ENCODE results near the gene ULK2. TPM values are rescaled to one million over a fixed set of nuclear protein-coding genes. Genes with fewer than 3 reads are reported as not detected.
A peak's percentile ranks its signal among the peaks of the same experiment; 100 is the strongest.

The ULK2 gene
- total and polyA plus RNA-seq, 4 experiments from 2014 or later, result 5.2 to 14.5 (median 11.6) TPM

GRCh38 chr17:19762515-19762961 is 105.2 kb downstream of the ULK2 start:
- H3K27ac ChIP-seq (ENCODE audit: low read depth, low read length), result no peak overlapping the region
- POLR2A ChIA-PET (ENCODE audit: partially characterized antibody), result interaction anchor here (0.6 to 2.0 kb wide), 5 partner anchors 9 to 400 kb away, joined by 3 to 14 read pairs (median 7); partner anchors contain the start of genes ALDH3A2 and B9D1
- intact Hi-C loops (cut with micrococcal nuclease), result loop anchor here (1.0 kb wide), 2 partner anchors 248 to 400 kb away; partner anchors contain the start of gene B9D1
- no peak overlapping the region for H3K4me3 ChIP-seq (ENCODE audit: low read length in 2 of 2)
- H3K27me3 ChIP-seq (ENCODE audit: insufficient read depth, low read length), result no peaks in the 10 kb centered on the region
- Mint-ChIP-seq H3K4me1 (peaks cover 5 to 23% (median 9%) of the 10 kb centered on the region in 4 donors), H3K27me3 (peaks cover 2% of the 10 kb centered on the region in 2 donors), H3K36me3 (no peaks in the 10 kb centered on the region), H3K27ac (no peak overlapping the region), H3K4me3 (no peak overlapping the region), H3K9me3 (no peaks in the 10 kb centered on the region)
- CTCF ChIA-PET (ENCODE audit: partially characterized antibody), result interaction anchor here (0.7 to 9.0 kb wide), 34 partner anchors 10 to 400 kb away, joined by 3 to 154 read pairs (median 4); partner anchors contain the start of genes ALDH3A2, B9D1 and MAPK7
- H3K9me3 ChIP-seq (ENCODE audit: control insufficient read depth in 1 of 2, low read length in 2 of 2), result no peaks in the 10 kb centered on the region
- DNase-seq, result peak; percentile 46 to 60 (median 52)
- peaks cover 12% of the 10 kb centered on the region for H3K4me1 ChIP-seq (ENCODE audit: insufficient read depth, low read length)
- H3K36me3 ChIP-seq (ENCODE audit: insufficient read depth, low read length), result no peaks in the 10 kb centered on the region

GRCh38 chr17:19760746-19761145 is 107.0 kb downstream of the ULK2 start:
- POLR2A ChIA-PET (ENCODE audit: partially characterized antibody), result no interaction called here
- Histone ChIP-seq H3K4me1 (ENCODE audit: insufficient read depth, low read length) (no peaks in the 10 kb centered on the region), H3K27me3 (ENCODE audit: insufficient read depth, low read length) (no peaks in the 10 kb centered on the region), H3K36me3 (ENCODE audit: insufficient read depth, low read length) (no peaks in the 10 kb centered on the region), H3K9me3 (ENCODE audit: control insufficient read depth in 1 of 2, low read length in 2 of 2) (no peaks in the 10 kb centered on the region), H3K4me3 (ENCODE audit: low read length in 2 of 2) (no peak overlapping the region), H3K27ac (ENCODE audit: low read depth, low read length) (no peak overlapping the region)
- Mint-ChIP-seq H3K36me3 (no peaks in the 10 kb centered on the region), H3K27me3 (peaks cover 4 to 10% of the 10 kb centered on the region in 2 donors), H3K4me3 (no peak overlapping the region), H3K4me1 (peaks cover 0 to 13% (median 2%) of the 10 kb centered on the region in 4 donors), H3K27ac (no peak overlapping the region), H3K9me3 (no peaks in the 10 kb centered on the region)
- CTCF ChIA-PET (ENCODE audit: partially characterized antibody), result interaction anchor here (1.1 to 5.9 kb wide), 11 partner anchors 12 to 399 kb away, joined by 3 to 63 read pairs (median 4); partner anchors contain the start of genes ALDH3A2 and B9D1
- intact Hi-C loops (cut with micrococcal nuclease), result no loop called here
- DNase-seq, result no peak

GRCh38 chr17:19759568-19760549 is 107.9 kb downstream of the ULK2 start:
- H3K9me3 ChIP-seq (ENCODE audit: control insufficient read depth in 1 of 2, low read length in 2 of 2), result no peaks in the 10 kb centered on the region
- Mint-ChIP-seq H3K27ac (no peak overlapping the region), H3K27me3 (peaks cover 2 to 11% of the 10 kb centered on the region in 2 donors), H3K9me3 (no peaks in the 10 kb centered on the region), H3K4me1 (peaks cover 0 to 13% (median 2%) of the 10 kb centered on the region in 4 donors), H3K36me3 (no peaks in the 10 kb centered on the region), H3K4me3 (no peak overlapping the region)
- no peak overlapping the region for H3K4me3 ChIP-seq (ENCODE audit: low read length in 2 of 2)
- POLR2A ChIA-PET (ENCODE audit: partially characterized antibody), result no interaction called here
- no peak for DNase-seq
- CTCF ChIA-PET (ENCODE audit: partially characterized antibody), result interaction anchor here (1.1 to 5.9 kb wide), 8 partner anchors 12 to 398 kb away, joined by 3 to 63 read pairs (median 6); partner anchors contain the start of genes ALDH3A2 and B9D1
- no peaks in the 10 kb centered on the region for H3K4me1 ChIP-seq (ENCODE audit: insufficient read depth, low read length)
- intact Hi-C loops (cut with micrococcal nuclease), result no loop called here
- H3K27me3 ChIP-seq (ENCODE audit: insufficient read depth, low read length), result no peaks in the 10 kb centered on the region
- H3K36me3 ChIP-seq (ENCODE audit: insufficient read depth, low read length), result no peaks in the 10 kb centered on the region
- no peak overlapping the region for H3K27ac ChIP-seq (ENCODE audit: low read depth, low read length)

- Mint-ChIP-seq H3K27me3 (peaks cover 2 to 12% of the 10 kb centered on the region in 2 donors), H3K36me3 (no peaks in the 10 kb centered on the region), H3K4me1 (peaks cover 0 to 5% (median under 1%) of the 10 kb centered on the region in 4 donors), H3K4me3 (no peak overlapping the region), H3K27ac (no peak overlapping the region), H3K9me3 (no peaks in the 10 kb centered on the region)
- no peak overlapping the region for H3K4me3 ChIP-seq (ENCODE audit: low read length in 2 of 2)
- no peak overlapping the region for H3K27ac ChIP-seq (ENCODE audit: low read depth, low read length)
- no peaks in the 10 kb centered on the region for H3K9me3 ChIP-seq (ENCODE audit: control insufficient read depth in 1 of 2, low read length in 2 of 2)
- no peaks in the 10 kb centered on the region for H3K4me1 ChIP-seq (ENCODE audit: insufficient read depth, low read length)
- POLR2A ChIA-PET (ENCODE audit: partially characterized antibody), result no interaction called here
- no peaks in the 10 kb centered on the region for H3K36me3 ChIP-seq (ENCODE audit: insufficient read depth, low read length)
- H3K27me3 ChIP-seq (ENCODE audit: insufficient read depth, low read length), result no peaks in the 10 kb centered on the region
- intact Hi-C loops (cut with micrococcal nuclease), result no loop called here
- no peak for DNase-seq
- CTCF ChIA-PET (ENCODE audit: partially characterized antibody), result interaction anchor here (1.3 to 1.4 kb wide), 2 partner anchors 9 to 13 kb away, joined by 3 to 5 read pairs; no protein-coding TSS in a partner anchor
These were observed 110.1 kb downstream of the ULK2 start for GRCh38 chr17:19757536-19758180.

- H3K4me1 Mint-ChIP-seq, result no peaks in the 10 kb centered on the region
- H3K27ac Mint-ChIP-seq, result no peak overlapping the region
- ChIA-PET CTCF (ENCODE audit: partially characterized antibody) (interaction anchor here (1.2 to 4.0 kb wide), 4 partner anchors 10 to 243 kb away, joined by 3 to 26 read pairs (median 5); no protein-coding TSS in a partner anchor), POLR2A (ENCODE audit: partially characterized antibody) (no interaction called here)
- no peak overlapping the region for H3K4me3 ChIP-seq (ENCODE audit: low read length in 2 of 2)
- H3K27me3 Mint-ChIP-seq, result peaks cover 2 to 12% of the 10 kb centered on the region in 2 donors
- H3K9me3 Mint-ChIP-seq, result no peaks in the 10 kb centered on the region
- H3K36me3 ChIP-seq (ENCODE audit: insufficient read depth, low read length), result no peaks in the 10 kb centered on the region
- no peak overlapping the region for H3K4me3 Mint-ChIP-seq
- intact Hi-C loops (cut with micrococcal nuclease), result no loop called here
- no peaks in the 10 kb centered on the region for H3K4me1 ChIP-seq (ENCODE audit: insufficient read depth, low read length)
- no peak overlapping the region for H3K27ac ChIP-seq (ENCODE audit: low read depth, low read length)
- H3K36me3 Mint-ChIP-seq, result no peaks in the 10 kb centered on the region
- no peaks in the 10 kb centered on the region for H3K9me3 ChIP-seq (ENCODE audit: control insufficient read depth in 1 of 2, low read length in 2 of 2)
- no peaks in the 10 kb centered on the region for H3K27me3 ChIP-seq (ENCODE audit: insufficient read depth, low read length)
- DNase-seq, result no peak
These were observed 111.2 kb downstream of the ULK2 start for GRCh38 chr17:19756546-19756945.

- no peaks in the 10 kb centered on the region for H3K4me1 ChIP-seq (ENCODE audit: insufficient read depth, low read length)
- no peak for DNase-seq
- no peak overlapping the region for H3K4me3 ChIP-seq (ENCODE audit: low read length in 2 of 2)
- no peaks in the 10 kb centered on the region for H3K36me3 Mint-ChIP-seq
- intact Hi-C loops (cut with micrococcal nuclease), result no loop called here
- peak overlapping the region in 1 of 8 donors; percentile 38 for H3K4me3 Mint-ChIP-seq
- H3K27ac ChIP-seq (ENCODE audit: low read depth, low read length), result no peak overlapping the region
- POLR2A ChIA-PET (ENCODE audit: partially characterized antibody), result no interaction called here
- no peak overlapping the region for H3K27ac Mint-ChIP-seq
- no peaks in the 10 kb centered on the region for H3K27me3 ChIP-seq (ENCODE audit: insufficient read depth, low read length)
- H3K9me3 ChIP-seq (ENCODE audit: control insufficient read depth in 1 of 2, low read length in 2 of 2), result no peaks in the 10 kb centered on the region
- no peaks in the 10 kb centered on the region for H3K4me1 Mint-ChIP-seq
- CTCF ChIA-PET (ENCODE audit: partially characterized antibody), result interaction anchor here (1.0 to 4.0 kb wide), 5 partner anchors 10 to 393 kb away, joined by 3 to 26 read pairs (median 4); partner anchors contain the start of gene B9D1
- H3K36me3 ChIP-seq (ENCODE audit: insufficient read depth, low read length), result no peaks in the 10 kb centered on the region
- H3K27me3 Mint-ChIP-seq, result peaks cover 2 to 12% of the 10 kb centered on the region in 2 donors
- H3K9me3 Mint-ChIP-seq, result no peaks in the 10 kb centered on the region
These were observed 111.8 kb downstream of the ULK2 start for GRCh38 chr17:19755821-19756510.
